HFFc6 (cell line): ENCODE measurements around the gene TNS3. TPM values are rescaled to one million over a fixed set of nuclear protein-coding genes. Genes with fewer than 3 reads are reported as not detected.

Experiments
- DNase-seq: peaks from one replicate; pipeline ENCODE4 v3.0.0-alpha.2; 2018
- H3K27ac Mint-ChIP-seq: 2 replicates; pipeline ENCODE4 v1.8.0; 2020; ENCODE audit warnings: mild to moderate bottlenecking, mixed read lengths
- H3K27me3 Mint-ChIP-seq: 2 replicates; pipeline ENCODE4 v1.8.0; 2021; ENCODE audit warnings: mild to moderate bottlenecking, moderate library complexity, mixed read lengths; ENCODE audit not compliant: insufficient read depth
- H3K36me3 Mint-ChIP-seq: 2 replicates; pipeline ENCODE4 v1.8.0; 2021; ENCODE audit warnings: low read depth, mixed read lengths
- H3K4me1 Mint-ChIP-seq: 2 replicates; pipeline ENCODE4 v1.8.0; 2020; ENCODE audit warnings: low read depth, mixed read lengths
- H3K4me3 Mint-ChIP-seq: 2 replicates; pipeline ENCODE4 v1.8.0; 2020; ENCODE audit warnings: mild to moderate bottlenecking, moderate library complexity, mixed read lengths
- H3K9me3 Mint-ChIP-seq: 2 replicates; pipeline ENCODE4 v1.8.0; 2020; ENCODE audit warnings: mild to moderate bottlenecking, mixed read lengths
- total RNA-seq, 6 experiments: library from RNA; stranded (reverse); fragmentation: NEBNext Ultra II Directional; extraction: Animal tissue kit (Norgen Biotek cat#: 25700); gene quantifications; 2 replicates in 1 of 6; 3 replicates in 5 of 6; pipeline ENCODE4 v1.2.3, GENCODE V29; 2021
- TF ChIP-seq, protein P1 (sequence below): fragments of 200-600 bp; sonication (generic); IDR thresholded peaks from 2 replicates; pipeline ENCODE4 v1.5.0; 2021; ENCODE audit warnings: antibody characterized with exemption, mild to moderate bottlenecking

TNS3 gene
- total RNA-seq, 6 experiments from 2014 or later, result 50.8 to 77.0 (median 67.8) TPM

DNA sequence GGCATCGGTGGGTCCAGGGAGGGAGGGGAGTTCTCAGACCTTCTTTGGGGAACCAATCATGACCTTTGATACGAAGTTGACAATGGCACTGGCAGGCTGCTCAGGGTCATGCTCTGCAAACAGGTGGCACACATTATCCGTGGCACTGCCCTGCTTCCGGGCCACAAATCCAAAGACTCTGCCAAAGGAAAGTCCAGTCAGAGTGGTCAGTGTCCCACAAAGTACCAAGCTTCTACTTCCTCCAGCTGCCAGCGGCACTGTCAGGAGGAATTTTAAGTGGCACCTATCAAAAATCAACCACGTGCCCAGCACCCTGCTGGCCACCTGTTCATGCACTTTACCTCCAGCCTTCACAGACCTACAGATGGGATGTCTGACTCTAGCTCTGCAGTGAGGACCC, 303.9 kb downstream of the TNS3 start:
- H3K9me3 Mint-ChIP-seq, result no peaks in the 10 kb centered on the region
- no peaks in the 10 kb centered on the region for H3K4me1 Mint-ChIP-seq
- no peak for DNase-seq
- H3K4me3 Mint-ChIP-seq, result no peak overlapping the region
- H3K27ac Mint-ChIP-seq, result no peak overlapping the region
- peaks cover 40% of the 10 kb centered on the region for H3K36me3 Mint-ChIP-seq
- TF ChIP-seq, protein P1, sequence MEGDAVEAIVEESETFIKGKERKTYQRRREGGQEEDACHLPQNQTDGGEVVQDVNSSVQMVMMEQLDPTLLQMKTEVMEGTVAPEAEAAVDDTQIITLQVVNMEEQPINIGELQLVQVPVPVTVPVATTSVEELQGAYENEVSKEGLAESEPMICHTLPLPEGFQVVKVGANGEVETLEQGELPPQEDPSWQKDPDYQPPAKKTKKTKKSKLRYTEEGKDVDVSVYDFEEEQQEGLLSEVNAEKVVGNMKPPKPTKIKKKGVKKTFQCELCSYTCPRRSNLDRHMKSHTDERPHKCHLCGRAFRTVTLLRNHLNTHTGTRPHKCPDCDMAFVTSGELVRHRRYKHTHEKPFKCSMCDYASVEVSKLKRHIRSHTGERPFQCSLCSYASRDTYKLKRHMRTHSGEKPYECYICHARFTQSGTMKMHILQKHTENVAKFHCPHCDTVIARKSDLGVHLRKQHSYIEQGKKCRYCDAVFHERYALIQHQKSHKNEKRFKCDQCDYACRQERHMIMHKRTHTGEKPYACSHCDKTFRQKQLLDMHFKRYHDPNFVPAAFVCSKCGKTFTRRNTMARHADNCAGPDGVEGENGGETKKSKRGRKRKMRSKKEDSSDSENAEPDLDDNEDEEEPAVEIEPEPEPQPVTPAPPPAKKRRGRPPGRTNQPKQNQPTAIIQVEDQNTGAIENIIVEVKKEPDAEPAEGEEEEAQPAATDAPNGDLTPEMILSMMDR, result no peak
- H3K27me3 Mint-ChIP-seq, result no peaks in the 10 kb centered on the region; the same call in none of the 2 replicates

DNA sequence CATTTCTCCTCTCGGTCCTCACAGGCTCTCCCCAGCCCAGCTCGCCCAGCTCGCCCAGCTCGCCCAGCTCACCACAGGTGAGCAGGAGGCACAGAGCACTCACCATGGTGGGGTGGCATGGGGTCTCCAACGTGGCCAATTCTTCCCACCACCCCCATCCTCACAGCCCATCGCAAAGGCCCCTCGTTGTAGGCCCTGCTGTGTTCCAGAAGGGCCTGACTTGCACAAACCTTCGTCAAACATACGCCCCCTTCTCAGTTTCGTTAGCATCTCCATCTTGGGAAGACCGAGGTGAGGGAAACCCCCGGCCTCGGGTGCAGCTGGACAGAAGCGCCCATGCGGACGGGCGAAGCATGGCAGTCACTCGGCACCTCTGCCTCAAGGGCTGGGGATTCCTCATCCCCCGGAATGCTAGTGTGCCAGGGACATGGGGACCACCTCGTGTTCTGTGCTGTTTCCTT, 304.6 kb downstream of the TNS3 start:
- Mint-ChIP-seq H3K4me3 (no peak overlapping the region), H3K36me3 (peaks cover 33% of the 10 kb centered on the region), H3K4me1 (no peaks in the 10 kb centered on the region; the same call in 1 of the 2 replicates), H3K27ac (no peak overlapping the region), H3K27me3 (no peaks in the 10 kb centered on the region; the same call in none of the 2 replicates), H3K9me3 (no peaks in the 10 kb centered on the region)
- no peak for DNase-seq
- TF ChIP-seq, protein P1, result no peak

DNA sequence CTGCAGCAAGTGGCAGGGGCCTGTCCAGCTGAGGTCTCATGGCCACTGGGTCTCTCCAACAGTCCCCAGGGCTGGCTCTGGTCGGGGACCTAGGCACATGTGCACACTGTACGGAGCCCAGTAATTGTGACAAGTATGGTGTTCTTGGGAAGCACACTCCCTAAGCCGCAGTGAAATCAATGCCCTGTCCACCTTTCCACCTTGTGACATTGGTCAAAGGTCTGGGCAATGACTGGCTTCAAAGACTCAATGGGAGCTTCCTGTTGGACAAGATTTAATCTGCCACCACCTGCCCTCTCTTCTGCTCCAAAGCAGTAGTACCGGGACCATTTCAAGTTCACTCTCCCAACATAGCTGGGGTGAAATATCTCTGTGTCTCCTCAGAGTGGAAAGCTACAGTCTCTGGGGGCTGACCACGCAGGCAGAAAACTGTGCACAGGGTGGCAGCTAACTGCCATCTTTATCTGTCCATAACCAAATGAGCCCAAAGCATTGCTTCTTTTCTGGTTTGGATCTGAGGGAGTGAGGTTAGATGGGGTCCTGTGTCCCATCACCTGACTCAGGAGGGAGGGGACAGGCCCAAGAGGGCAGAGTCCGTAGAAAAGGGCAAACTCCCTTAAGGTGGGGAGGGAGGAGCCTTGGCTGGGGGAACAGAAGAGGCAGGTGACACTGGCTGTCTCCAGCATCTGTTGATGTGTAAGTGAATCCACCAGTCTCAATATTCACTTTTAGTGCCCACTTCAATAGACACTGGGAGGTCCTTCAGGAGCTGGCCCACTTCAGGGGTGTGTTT, 307.7 kb downstream of the TNS3 start:
- no peaks in the 10 kb centered on the region; the same call in 1 of the 2 replicates for H3K9me3 Mint-ChIP-seq
- H3K27me3 Mint-ChIP-seq, result no peaks in the 10 kb centered on the region; the same call in none of the 2 replicates
- no peak for DNase-seq
- no peak overlapping the region for H3K4me3 Mint-ChIP-seq
- no peak overlapping the region for H3K27ac Mint-ChIP-seq
- TF ChIP-seq, protein P1, result no peak
- no peaks in the 10 kb centered on the region; the same call in 1 of the 2 replicates for H3K4me1 Mint-ChIP-seq
- H3K36me3 Mint-ChIP-seq, result peaks cover 16% of the 10 kb centered on the region; the same call in 1 of the 2 replicates

DNA sequence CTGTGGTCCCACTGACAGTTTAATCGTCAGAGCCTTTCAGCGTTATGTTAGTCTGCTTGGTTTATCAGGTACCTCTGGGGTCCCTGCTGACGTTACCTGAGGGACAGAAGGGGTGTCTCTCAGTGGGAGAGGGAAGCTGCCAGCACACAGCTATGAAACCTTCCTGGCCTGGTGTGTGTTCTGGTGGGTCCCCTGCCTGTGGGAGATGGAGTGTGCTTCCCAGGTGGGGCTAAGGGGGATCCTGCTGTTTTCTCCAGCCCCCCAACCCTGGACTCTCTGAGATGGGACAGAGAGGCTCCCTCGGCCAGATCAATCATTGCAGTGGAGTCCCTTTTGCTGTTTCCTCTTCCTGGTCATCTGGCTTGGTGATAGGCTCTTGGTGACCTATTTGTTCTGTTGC, 308.8 kb downstream of the TNS3 start:
- Mint-ChIP-seq H3K36me3 (peaks cover 18% of the 10 kb centered on the region), H3K9me3 (peaks cover 5% of the 10 kb centered on the region), H3K27ac (no peak overlapping the region), H3K4me1 (no peaks in the 10 kb centered on the region; the same call in 1 of the 2 replicates), H3K27me3 (no peaks in the 10 kb centered on the region; the same call in none of the 2 replicates), H3K4me3 (no peak overlapping the region)
- no peak for DNase-seq
- TF ChIP-seq, protein P1, result no peak

DNA sequence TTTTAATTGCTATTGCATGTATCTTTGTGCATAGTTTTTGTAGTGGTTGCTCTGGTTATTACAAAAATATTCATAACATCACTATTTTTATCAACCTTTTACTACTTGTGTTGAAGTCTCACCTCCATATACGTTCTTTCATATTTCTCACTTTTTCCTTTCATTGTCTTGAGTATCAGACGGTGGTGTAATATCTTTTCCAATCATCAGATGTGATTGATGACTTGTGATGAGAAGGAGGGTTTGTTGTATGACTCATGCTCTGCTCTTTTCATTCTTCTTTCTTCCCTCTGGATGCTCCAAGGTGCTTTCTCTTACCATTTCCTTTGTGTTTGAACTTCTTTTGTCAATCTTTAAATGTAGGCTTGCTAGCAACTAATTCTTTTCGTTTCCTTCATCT, 310.2 kb downstream of the TNS3 start:
- Mint-ChIP-seq H3K36me3 (peaks cover 18% of the 10 kb centered on the region), H3K9me3 (peaks cover 5% of the 10 kb centered on the region), H3K4me3 (no peak overlapping the region), H3K27me3 (peaks cover under 1% of the 10 kb centered on the region; the same call in 1 of the 2 replicates), H3K27ac (no peak overlapping the region), H3K4me1 (peaks cover 5% of the 10 kb centered on the region)
- TF ChIP-seq, protein P1, result no peak
- DNase-seq, result no peak
